PC-9 (cell line): ENCODE measurements around the gene COL27A1. TPM values are rescaled to one million over a fixed set of nuclear protein-coding genes. Genes with fewer than 3 reads are reported as not detected.

Experiments
- BruUV-seq: library from RNA; stranded (reverse); fragments of 400-500 nt; replicated peaks from 2 replicates; lab custom pipeline; 2021; lab: Mats Ljungman, UMichigan
- CTCF ChIA-PET: fragments of 300-600 bp; sonication (Branson Sonifier 250); formaldehyde crosslinking; loops from one replicate; lab custom pipeline; 2022; ENCODE audit warnings: antibody characterized with exemption; lab: Charles Lee
- POLR2A ChIA-PET: fragments of 300-600 bp; sonication (Branson Sonifier 250); formaldehyde crosslinking; loops from one replicate; lab custom pipeline; 2022; ENCODE audit warnings: antibody characterized with exemption; ENCODE audit not compliant: unreplicated experiment; lab: Charles Lee
- DNase-seq, 2 experiments: peaks; one replicate each; pipeline versions ENCODE4 v3.0.0 to v3.0.0-alpha.2; 2015 to 2022; ENCODE audit warnings: mixed read lengths in 1 of 2
- H2AFZ ChIP-seq: fragments of 200-600 bp; sonication (generic); 2 replicates; pipeline ENCODE4 v1.8.1; 2017; ENCODE audit warnings: antibody characterized with exemption
- H3F3A ChIP-seq: fragments of 200-600 bp; sonication (generic); 2 replicates; pipeline ENCODE4 v1.8.1; 2017; ENCODE audit warnings: antibody characterized with exemption, mild to moderate bottlenecking, low read depth; ENCODE audit not compliant: insufficient read depth
- H3K27ac ChIP-seq: fragments of 200-600 bp; sonication (generic); 2 replicates; pipeline ENCODE4 v1.6.1; 2016; ENCODE audit warnings: mixed run types
- H3K27me3 ChIP-seq: fragments of 200-600 bp; sonication (generic); 2 replicates; pipeline ENCODE4 v1.6.1; 2016; ENCODE audit warnings: low read depth, mixed run types; ENCODE audit not compliant: insufficient read depth
- H3K36me3 ChIP-seq: fragments of 200-600 bp; sonication (generic); 2 replicates; pipeline ENCODE4 v1.6.1; 2016; ENCODE audit warnings: low read depth, mixed run types
- H3K4me1 ChIP-seq: fragments of 200-600 bp; sonication (generic); replicated peaks from 2 replicates; pipeline ENCODE4 v1.6.1; 2016; ENCODE audit warnings: mixed run types; ENCODE audit not compliant: insufficient read depth
- H3K4me2 ChIP-seq: fragments of 200-600 bp; sonication (generic); 2 replicates; pipeline ENCODE4 v1.6.1; 2017; ENCODE audit warnings: mixed run types
- H3K4me3 ChIP-seq: fragments of 200-600 bp; sonication (generic); 2 replicates; pipeline ENCODE4 v1.6.1; 2016; ENCODE audit warnings: mixed run types
- H3K79me2 ChIP-seq: fragments of 200-600 bp; sonication (generic); 2 replicates; pipeline ENCODE4 v1.6.1; 2017; ENCODE audit warnings: low read depth, mixed run types
- H3K9me2 ChIP-seq: fragments of 200-600 bp; sonication (generic); 2 replicates; pipeline ENCODE4 v1.8.1; 2017; ENCODE audit warnings: mild to moderate bottlenecking; ENCODE audit not compliant: insufficient read depth
- H3K9me3 ChIP-seq: fragments of 200-600 bp; sonication (generic); 2 replicates; pipeline ENCODE4 v1.8.1; 2016; ENCODE audit warnings: low read depth; ENCODE audit not compliant: insufficient read depth
- H4K20me1 ChIP-seq: fragments of 200-600 bp; sonication (generic); 2 replicates; pipeline ENCODE4 v1.8.1; 2017; ENCODE audit not compliant: insufficient read depth
- EZH2 ChIP-seq: fragments of 200-600 bp; sonication (generic); IDR thresholded peaks from 2 replicates; pipeline ENCODE4 v1.8.0; 2017; ENCODE audit warnings: antibody characterized with exemption, low read depth
- intact Hi-C: fragments of 100-400 bp; cut with micrococcal nuclease; formaldehyde crosslinking; loops from one replicate; pipeline ENCODE4 v1.10.0; 2022; ENCODE audit not compliant: unreplicated experiment
- total RNA-seq: library from RNA; stranded (reverse); gene quantifications from 2 replicates; pipeline ENCODE4 v1.2.3, GENCODE V29; 2021
- TF ChIP-seq, protein P1 (sequence below): fragments of 200-600 bp; sonication (generic); conservative IDR thresholded peaks from 2 replicates; pipeline ENCODE4 v1.6.1; 2017; ENCODE audit warnings: mixed run types, antibody characterized with exemption, mild to moderate bottlenecking, moderate library complexity

Gene COL27A1
- total RNA-seq, 1 experiment from 2014 or later: 0.39 TPM

DNA sequence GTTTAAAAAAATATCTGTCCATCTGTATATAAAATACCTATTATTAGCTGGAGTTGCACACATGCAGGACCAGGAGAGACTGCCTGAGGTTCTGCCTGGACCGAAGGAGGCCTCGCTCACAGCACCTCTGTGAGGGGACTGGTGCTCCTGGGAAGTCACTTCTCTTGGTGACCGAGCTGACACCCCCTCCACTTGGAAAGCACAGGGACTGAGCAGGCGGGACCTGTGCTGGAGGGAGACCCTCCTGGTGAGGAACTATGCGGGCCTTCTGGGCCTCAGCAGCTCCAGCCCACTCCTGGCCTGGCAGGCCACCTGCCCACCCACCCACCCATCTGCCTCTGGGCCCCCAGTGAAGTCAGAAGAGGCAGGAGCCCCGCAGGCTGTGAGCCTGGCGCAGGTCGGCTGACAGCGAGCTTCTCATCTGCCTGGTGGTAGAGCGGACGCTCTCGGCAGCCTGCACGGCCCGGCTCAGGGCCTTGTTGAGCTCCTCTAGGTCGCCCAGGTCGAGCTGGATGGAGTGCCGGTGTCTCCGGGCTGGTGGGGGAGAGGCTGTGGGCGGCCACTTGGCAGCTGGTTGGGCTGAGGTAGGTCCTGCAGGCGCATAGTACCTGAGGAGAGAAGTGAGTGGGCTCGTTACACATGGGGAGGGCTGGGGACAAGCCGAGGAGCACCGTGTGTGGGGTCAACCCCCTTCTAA, 181.5 kb downstream of the COL27A1 start:
- CTCF ChIA-PET: no interaction called here
- no peaks in the 10 kb centered on the region for H3K9me2 ChIP-seq
- TF ChIP-seq, protein P1, sequence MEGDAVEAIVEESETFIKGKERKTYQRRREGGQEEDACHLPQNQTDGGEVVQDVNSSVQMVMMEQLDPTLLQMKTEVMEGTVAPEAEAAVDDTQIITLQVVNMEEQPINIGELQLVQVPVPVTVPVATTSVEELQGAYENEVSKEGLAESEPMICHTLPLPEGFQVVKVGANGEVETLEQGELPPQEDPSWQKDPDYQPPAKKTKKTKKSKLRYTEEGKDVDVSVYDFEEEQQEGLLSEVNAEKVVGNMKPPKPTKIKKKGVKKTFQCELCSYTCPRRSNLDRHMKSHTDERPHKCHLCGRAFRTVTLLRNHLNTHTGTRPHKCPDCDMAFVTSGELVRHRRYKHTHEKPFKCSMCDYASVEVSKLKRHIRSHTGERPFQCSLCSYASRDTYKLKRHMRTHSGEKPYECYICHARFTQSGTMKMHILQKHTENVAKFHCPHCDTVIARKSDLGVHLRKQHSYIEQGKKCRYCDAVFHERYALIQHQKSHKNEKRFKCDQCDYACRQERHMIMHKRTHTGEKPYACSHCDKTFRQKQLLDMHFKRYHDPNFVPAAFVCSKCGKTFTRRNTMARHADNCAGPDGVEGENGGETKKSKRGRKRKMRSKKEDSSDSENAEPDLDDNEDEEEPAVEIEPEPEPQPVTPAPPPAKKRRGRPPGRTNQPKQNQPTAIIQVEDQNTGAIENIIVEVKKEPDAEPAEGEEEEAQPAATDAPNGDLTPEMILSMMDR: no peak
- no peak for TF ChIP-seq EZH2
- no peaks in the 10 kb centered on the region for H3K9me3 ChIP-seq
- H3K27me3 ChIP-seq: no peaks in the 10 kb centered on the region
- no TSS peak for BruUV-seq
- no peak overlapping the region for H2AFZ ChIP-seq
- POLR2A ChIA-PET: no interaction called here
- no peaks in the 10 kb centered on the region for H4K20me1 ChIP-seq
- H3K36me3 ChIP-seq: no peaks in the 10 kb centered on the region
- intact Hi-C loops: no loop called here
- H3K4me1 ChIP-seq: no peaks in the 10 kb centered on the region
- H3K27ac ChIP-seq: no peak overlapping the region
- no peak overlapping the region for H3K4me3 ChIP-seq
- DNase-seq: no peak
- H3F3A ChIP-seq: no peaks in the 10 kb centered on the region
- H3K4me2 ChIP-seq: no peak overlapping the region
- H3K79me2 ChIP-seq: no peaks in the 10 kb centered on the region

DNA sequence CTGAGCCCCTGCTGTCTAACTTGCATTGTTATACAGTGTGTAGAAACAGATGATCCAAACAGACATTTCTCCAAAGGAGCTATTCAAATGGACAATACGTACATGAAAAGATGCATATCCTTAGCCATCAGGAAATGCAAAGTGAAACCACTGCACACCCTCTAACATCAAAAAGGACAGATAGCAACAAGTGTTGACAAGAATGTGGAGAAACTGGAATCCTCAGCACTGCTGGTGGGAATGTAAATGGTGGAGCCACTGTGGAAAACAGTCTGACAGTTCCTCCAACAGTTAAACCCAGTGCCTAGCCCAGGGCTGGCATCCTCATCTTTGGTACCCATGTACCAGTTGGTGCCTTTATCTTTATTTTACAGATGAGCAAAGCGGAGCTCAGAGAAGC, 182.8 kb downstream of the COL27A1 start:
- Histone ChIP-seq H3K27ac (no peak overlapping the region), H3F3A (no peaks in the 10 kb centered on the region), H3K79me2 (no peaks in the 10 kb centered on the region), H3K4me1 (no peaks in the 10 kb centered on the region), H4K20me1 (no peaks in the 10 kb centered on the region), H3K9me3 (no peaks in the 10 kb centered on the region), H3K36me3 (no peaks in the 10 kb centered on the region), H3K4me2 (no peak overlapping the region), H3K9me2 (no peaks in the 10 kb centered on the region), H3K27me3 (no peaks in the 10 kb centered on the region), H3K4me3 (no peak overlapping the region), H2AFZ (no peak overlapping the region)
- no TSS peak for BruUV-seq
- no peak for TF ChIP-seq EZH2
- TF ChIP-seq, protein P1: no peak
- DNase-seq: no peak
- ChIA-PET POLR2A (no interaction called here), CTCF (no interaction called here)
- intact Hi-C loops: loop anchor here (2.0 kb wide), 1 partner anchor 67 kb away; no protein-coding TSS in a partner anchor

DNA sequence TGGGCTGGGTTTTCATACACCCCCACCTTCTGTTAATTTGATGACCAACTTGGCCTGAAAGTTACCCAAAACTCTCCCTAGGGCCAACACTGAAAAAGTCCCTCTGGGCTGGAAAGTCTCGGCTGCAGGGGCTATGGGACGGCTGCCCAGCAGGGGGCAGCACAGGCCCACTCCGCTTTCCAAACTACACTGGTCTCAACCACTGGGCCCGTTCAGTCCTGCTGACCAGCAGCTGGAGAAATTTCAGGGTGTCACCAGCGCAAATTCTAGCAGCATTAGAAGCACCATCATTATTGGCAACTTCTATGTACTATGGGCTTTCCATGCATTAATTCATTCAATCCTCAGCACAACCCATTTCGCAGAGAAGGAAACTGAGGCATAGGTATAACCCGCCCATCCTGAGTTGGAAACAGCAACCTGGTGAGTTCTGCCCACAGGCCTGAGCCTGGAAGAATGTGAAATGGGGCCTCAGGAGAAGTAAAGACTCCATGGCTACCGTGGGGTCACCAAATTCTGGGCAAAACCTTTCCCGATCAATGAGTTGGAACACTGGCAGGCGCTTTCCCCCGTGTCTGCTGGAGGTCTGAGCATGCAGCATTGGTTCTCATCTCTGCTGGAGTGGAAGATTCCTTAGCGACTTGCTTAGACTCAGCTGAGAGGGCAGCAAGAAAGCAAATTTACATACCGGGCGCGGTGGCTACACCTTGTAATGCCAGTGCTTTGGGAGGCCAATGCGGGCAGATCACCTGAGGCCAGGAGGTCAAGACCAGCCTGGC, 184.0 kb downstream of the COL27A1 start:
- no peaks in the 10 kb centered on the region for H4K20me1 ChIP-seq
- ChIA-PET CTCF (interaction anchor here (0.5 to 1.0 kb wide), 2 partner anchors 168 to 314 kb away, joined by 3 read pairs; no protein-coding TSS in a partner anchor), POLR2A (no interaction called here)
- TF ChIP-seq, protein P1: peak; percentile 90
- no peak for TF ChIP-seq EZH2
- H3K4me3 ChIP-seq: no peak overlapping the region
- no peak overlapping the region for H3K27ac ChIP-seq
- intact Hi-C loops: loop anchor here (1.0 to 2.0 kb wide), 3 partner anchors 65 to 675 kb away; no protein-coding TSS in a partner anchor
- no peaks in the 10 kb centered on the region for H3K36me3 ChIP-seq
- BruUV-seq: no TSS peak
- H2AFZ ChIP-seq: no peak overlapping the region
- no peaks in the 10 kb centered on the region for H3F3A ChIP-seq
- no peaks in the 10 kb centered on the region for H3K27me3 ChIP-seq
- H3K9me3 ChIP-seq: no peaks in the 10 kb centered on the region
- H3K4me2 ChIP-seq: no peak overlapping the region
- H3K79me2 ChIP-seq: no peaks in the 10 kb centered on the region
- H3K9me2 ChIP-seq: no peaks in the 10 kb centered on the region
- peak in 1 of 2 experiments; percentile 57 for DNase-seq
- no peaks in the 10 kb centered on the region for H3K4me1 ChIP-seq
